ENCODE measurements around the gene SGPL1.

DNA sequence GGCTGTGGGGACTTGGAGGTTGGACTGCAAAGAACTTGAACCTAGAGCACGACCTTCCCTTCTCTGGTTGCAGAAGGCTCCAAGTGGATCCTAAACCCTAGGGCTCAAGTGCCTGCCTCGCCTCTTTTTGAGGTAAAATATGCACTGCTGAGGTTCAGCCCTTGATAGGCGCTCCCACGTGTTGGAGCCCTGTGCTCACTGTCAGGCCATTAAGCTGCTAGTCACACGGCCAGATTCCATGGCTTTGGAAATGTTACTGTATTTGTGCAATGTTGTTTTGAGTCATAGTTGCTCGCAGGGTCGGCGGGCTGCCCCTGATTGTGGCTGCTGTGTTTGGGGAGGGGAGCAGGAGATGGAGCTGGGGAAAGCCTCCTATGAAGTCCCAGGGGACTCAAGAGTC lies 112.4 kb downstream of the SGPL1 start:
- TF ChIP-seq TCF12 (IDR thresholded peaks at IDR 0.05; ENCODE audit: low read depth) (no peak), EP300 (IDR thresholded peaks at IDR 0.05; ENCODE audit: borderline replicate concordance) (no peak), EGR1 (IDR thresholded peaks at IDR 0.05) (no peak), RAD21 (IDR thresholded peaks at IDR 0.05; ENCODE audit: low read depth) (no peak), FOXM1 (IDR thresholded peaks at IDR 0.05; ENCODE audit: borderline replicate concordance, low read depth) (no peak), YY1 (IDR thresholded peaks at IDR 0.05; ENCODE audit: low read depth) (no peak), NFIC (IDR thresholded peaks at IDR 0.05) (no peak)
- TF ChIP-seq, protein P1, sequence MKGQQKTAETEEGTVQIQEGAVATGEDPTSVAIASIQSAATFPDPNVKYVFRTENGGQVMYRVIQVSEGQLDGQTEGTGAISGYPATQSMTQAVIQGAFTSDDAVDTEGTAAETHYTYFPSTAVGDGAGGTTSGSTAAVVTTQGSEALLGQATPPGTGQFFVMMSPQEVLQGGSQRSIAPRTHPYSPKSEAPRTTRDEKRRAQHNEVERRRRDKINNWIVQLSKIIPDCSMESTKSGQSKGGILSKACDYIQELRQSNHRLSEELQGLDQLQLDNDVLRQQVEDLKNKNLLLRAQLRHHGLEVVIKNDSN (IDR thresholded peaks at IDR 0.05) = no peak
- TF ChIP-seq, protein P2, sequence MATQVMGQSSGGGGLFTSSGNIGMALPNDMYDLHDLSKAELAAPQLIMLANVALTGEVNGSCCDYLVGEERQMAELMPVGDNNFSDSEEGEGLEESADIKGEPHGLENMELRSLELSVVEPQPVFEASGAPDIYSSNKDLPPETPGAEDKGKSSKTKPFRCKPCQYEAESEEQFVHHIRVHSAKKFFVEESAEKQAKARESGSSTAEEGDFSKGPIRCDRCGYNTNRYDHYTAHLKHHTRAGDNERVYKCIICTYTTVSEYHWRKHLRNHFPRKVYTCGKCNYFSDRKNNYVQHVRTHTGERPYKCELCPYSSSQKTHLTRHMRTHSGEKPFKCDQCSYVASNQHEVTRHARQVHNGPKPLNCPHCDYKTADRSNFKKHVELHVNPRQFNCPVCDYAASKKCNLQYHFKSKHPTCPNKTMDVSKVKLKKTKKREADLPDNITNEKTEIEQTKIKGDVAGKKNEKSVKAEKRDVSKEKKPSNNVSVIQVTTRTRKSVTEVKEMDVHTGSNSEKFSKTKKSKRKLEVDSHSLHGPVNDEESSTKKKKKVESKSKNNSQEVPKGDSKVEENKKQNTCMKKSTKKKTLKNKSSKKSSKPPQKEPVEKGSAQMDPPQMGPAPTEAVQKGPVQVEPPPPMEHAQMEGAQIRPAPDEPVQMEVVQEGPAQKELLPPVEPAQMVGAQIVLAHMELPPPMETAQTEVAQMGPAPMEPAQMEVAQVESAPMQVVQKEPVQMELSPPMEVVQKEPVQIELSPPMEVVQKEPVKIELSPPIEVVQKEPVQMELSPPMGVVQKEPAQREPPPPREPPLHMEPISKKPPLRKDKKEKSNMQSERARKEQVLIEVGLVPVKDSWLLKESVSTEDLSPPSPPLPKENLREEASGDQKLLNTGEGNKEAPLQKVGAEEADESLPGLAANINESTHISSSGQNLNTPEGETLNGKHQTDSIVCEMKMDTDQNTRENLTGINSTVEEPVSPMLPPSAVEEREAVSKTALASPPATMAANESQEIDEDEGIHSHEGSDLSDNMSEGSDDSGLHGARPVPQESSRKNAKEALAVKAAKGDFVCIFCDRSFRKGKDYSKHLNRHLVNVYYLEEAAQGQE (IDR thresholded peaks at IDR 0.05; ENCODE audit: low read depth) = no peak
- TF ChIP-seq, protein P3, sequence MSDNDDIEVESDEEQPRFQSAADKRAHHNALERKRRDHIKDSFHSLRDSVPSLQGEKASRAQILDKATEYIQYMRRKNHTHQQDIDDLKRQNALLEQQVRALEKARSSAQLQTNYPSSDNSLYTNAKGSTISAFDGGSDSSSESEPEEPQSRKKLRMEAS (IDR thresholded peaks at IDR 0.05) = no peak

All from Ishikawa (cell line).